Colonic mucosa (tissue), 4 donors: Measurements from ENCODE around the gene SMPD3. TPM values are rescaled to one million over a fixed set of nuclear protein-coding genes. Genes with fewer than 3 reads are reported as not detected.

Experiments
- DNase-seq: peaks from one replicate; pipeline ENCODE4 v3.0.0-alpha.2; 2020
- H3K27ac ChIP-seq: fragments of 200-600 bp; one replicate; pipeline ENCODE4 v1.8.0; 2021
- H3K27me3 ChIP-seq: fragments of 200-600 bp; one replicate; pipeline ENCODE4 v1.8.0; 2021
- H3K36me3 ChIP-seq: fragments of 200-600 bp; one replicate; pipeline ENCODE4 v1.8.0; 2021
- H3K4me1 ChIP-seq: fragments of 200-600 bp; one replicate; pipeline ENCODE4 v1.8.0; 2021; ENCODE audit warnings: mild to moderate bottlenecking
- H3K4me3 ChIP-seq: fragments of 200-600 bp; one replicate; pipeline ENCODE4 v1.8.0; 2021
- H3K9ac ChIP-seq, 2 donors: one replicate each; pipeline ENCODE4 v1.7.0; 2013; ENCODE audit warnings: control low read depth in 2 of 2, low read depth in 2 of 2, low read length in 2 of 2
- H3K9me3 ChIP-seq: fragments of 200-600 bp; one replicate; pipeline ENCODE4 v1.8.0; 2021
- CTCF ChIP-seq: fragments of 200-600 bp; IDR thresholded peaks from one replicate; pipeline ENCODE4 v1.8.0; 2022; ENCODE audit warnings: antibody characterized with exemption, mild to moderate bottlenecking
- intact Hi-C: fragments of 100-400 bp; cut with DNase I; formaldehyde crosslinking; loops from one replicate; pipeline ENCODE4 v1.14.1; 2022
- total RNA-seq, 2 donors: library from RNA; stranded (reverse); fragmentation: NEBNext Ultra II Directional in 1 of 2; extraction: Animal tissue kit (Norgen Biotek cat#: 25700) in 1 of 2; gene quantifications; one replicate each; pipeline ENCODE4 v1.2.1, GENCODE V29; 2021
- donor health status: healthy.
- donor health status: DM: no; HTN: no; CAD: no.
- donor health status: DM: no; HTN: no; CAD: no.

SMPD3 gene
- total RNA-seq, 2 donors from 2014 or later: 71.1 to 76.5 TPM

GRCh38 chr16:68403704-68404103 is 44.6 kb downstream of the SMPD3 start:
- no peak overlapping the region for H3K9ac ChIP-seq
- H3K36me3 ChIP-seq: no peaks in the 10 kb centered on the region
- no peak overlapping the region for H3K4me3 ChIP-seq
- no peaks in the 10 kb centered on the region for H3K27me3 ChIP-seq
- DNase-seq: no peak
- H3K4me1 ChIP-seq: no peaks in the 10 kb centered on the region
- no peaks in the 10 kb centered on the region for H3K9me3 ChIP-seq
- H3K27ac ChIP-seq: no peak overlapping the region
- no peak for TF ChIP-seq CTCF
- intact Hi-C loops: no loop called here

GRCh38 chr16:68403177-68403576 is 45.1 kb downstream of the SMPD3 start:
- Histone ChIP-seq H3K4me3 (no peak overlapping the region), H3K9me3 (no peaks in the 10 kb centered on the region), H3K9ac (no peak overlapping the region), H3K36me3 (no peaks in the 10 kb centered on the region), H3K27me3 (no peaks in the 10 kb centered on the region), H3K4me1 (no peaks in the 10 kb centered on the region), H3K27ac (no peak overlapping the region)
- intact Hi-C loops: no loop called here
- TF ChIP-seq CTCF: no peak
- DNase-seq: no peak

GRCh38 chr16:68402748-68403040 is 45.6 kb downstream of the SMPD3 start:
- Histone ChIP-seq H3K4me1 (no peaks in the 10 kb centered on the region), H3K27me3 (no peaks in the 10 kb centered on the region), H3K9ac (no peak overlapping the region), H3K36me3 (no peaks in the 10 kb centered on the region), H3K27ac (no peak overlapping the region), H3K9me3 (no peaks in the 10 kb centered on the region), H3K4me3 (no peak overlapping the region)
- intact Hi-C loops: loop anchor here (1.0 kb wide), 1 partner anchor 36 kb away; no protein-coding TSS in a partner anchor
- no peak for TF ChIP-seq CTCF
- DNase-seq: no peak

GRCh38 chr16:68401871-68402747 is 46.2 kb downstream of the SMPD3 start:
- no peak overlapping the region for H3K27ac ChIP-seq
- DNase-seq: no peak
- H3K36me3 ChIP-seq: no peaks in the 10 kb centered on the region
- no peak overlapping the region for H3K4me3 ChIP-seq
- no peaks in the 10 kb centered on the region for H3K4me1 ChIP-seq
- no peak for TF ChIP-seq CTCF
- intact Hi-C loops: loop anchor here (1.0 kb wide), 1 partner anchor 36 kb away; no protein-coding TSS in a partner anchor
- no peaks in the 10 kb centered on the region for H3K9me3 ChIP-seq
- no peaks in the 10 kb centered on the region for H3K27me3 ChIP-seq
- no peak overlapping the region for H3K9ac ChIP-seq

GRCh38 chr16:68400924-68401460 is 47.3 kb downstream of the SMPD3 start:
- Histone ChIP-seq H3K9ac (no peak overlapping the region), H3K4me3 (no peak overlapping the region), H3K4me1 (no peaks in the 10 kb centered on the region), H3K36me3 (no peaks in the 10 kb centered on the region), H3K27ac (no peak overlapping the region), H3K27me3 (no peaks in the 10 kb centered on the region), H3K9me3 (no peaks in the 10 kb centered on the region)
- no peak for TF ChIP-seq CTCF
- intact Hi-C loops: no loop called here
- no peak for DNase-seq
